HG02870 (cell line): ENCODE measurements around the gene SLC1A7.

Experiments
- ATAC-seq: cut with Tn5 transposase; IDR thresholded peaks from one replicate; pipeline ENCODE4 v1.9.1; 2021; ENCODE audit warnings: mild to moderate bottlenecking, moderate library complexity; ENCODE audit not compliant: unreplicated experiment

The SLC1A7 gene

GRCh38 chr1:53162621-53163020, 20.2 kb upstream of the SLC1A7 start:
- ATAC-seq, result no peak

DNA sequence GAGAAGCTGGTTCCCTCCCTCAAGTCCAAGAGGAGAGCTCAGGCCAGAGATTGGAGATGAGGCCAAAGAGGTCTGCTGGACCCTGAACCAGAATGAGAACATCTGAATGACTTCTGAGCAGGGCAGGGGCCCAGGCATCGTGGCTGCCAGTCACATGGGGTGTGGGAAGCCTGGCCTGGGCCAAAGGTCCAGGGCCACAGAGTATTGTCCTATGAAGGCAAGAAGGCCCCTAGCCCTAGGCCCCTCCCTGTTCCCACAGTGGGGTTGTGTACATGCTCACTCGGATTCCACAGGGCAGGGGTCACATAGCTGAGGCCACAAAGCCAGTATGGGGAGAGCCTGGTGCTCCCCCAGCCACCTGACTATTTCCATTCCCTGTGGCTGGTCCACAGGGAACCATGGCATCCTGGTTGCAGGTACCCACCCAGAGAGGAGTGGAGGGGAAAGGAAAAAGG, 18.5 kb upstream of the SLC1A7 start:
- no peak for ATAC-seq

DNA sequence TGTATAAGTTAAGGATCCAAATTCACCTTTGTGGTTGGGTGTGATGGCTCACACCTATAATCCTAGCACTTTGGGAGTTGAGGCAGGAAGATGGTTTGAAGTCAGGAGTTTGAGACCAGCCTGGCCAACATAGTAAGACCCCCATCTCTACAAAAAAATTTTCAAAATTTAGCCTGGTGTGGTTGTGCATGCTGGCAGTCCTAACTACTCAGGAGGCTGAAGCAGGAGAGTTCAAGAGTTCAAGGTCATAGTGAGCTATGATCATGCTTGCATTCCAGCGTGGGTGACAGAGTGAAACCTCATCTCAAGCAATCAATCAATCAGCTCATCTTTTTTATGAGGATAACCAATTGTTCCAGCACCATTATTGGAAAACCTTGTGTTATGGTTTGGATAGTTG, 16.5 kb upstream of the SLC1A7 start:
- no peak for ATAC-seq

GRCh38 chr1:53156783-53157182, 14.3 kb upstream of the SLC1A7 start:
- no peak for ATAC-seq

DNA sequence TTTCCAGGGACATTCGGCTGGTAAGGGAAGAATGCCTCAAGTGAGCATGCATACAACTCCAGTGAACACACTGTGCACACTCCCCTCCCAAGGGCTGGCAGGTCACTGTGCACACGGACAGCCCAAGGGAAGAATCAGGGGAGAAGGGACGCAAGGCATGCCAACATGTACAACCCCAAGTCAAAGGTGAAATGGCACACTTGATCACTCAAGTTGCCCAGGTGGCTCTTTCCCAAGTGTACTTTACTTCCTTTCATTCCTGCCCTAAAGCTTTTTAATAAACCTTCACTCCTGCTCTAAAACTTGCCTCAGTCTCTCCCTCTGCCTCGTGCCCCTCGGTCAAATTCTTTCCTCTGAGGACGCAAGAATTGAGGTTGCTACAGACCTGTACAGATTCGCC, 13.5 kb upstream of the SLC1A7 start:
- ATAC-seq, result no peak

DNA sequence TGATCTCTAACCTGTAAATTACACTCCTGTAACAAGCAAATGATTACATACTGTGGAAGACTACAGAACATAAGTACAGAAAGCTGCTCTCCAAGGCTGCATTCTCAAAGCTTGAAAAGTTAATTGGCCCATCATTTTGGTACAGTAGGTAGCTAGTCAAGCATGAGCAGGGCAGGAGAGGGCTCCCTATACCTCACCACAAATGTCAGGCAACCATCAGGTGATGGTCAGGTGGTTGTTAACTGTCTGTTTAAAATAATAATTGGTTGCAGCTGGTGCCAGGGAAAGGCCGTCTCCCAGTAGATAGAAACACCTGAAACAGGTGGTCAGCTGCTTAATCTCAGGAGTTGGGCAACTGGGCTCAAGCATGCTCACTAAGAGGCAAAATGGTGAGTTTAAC, 13.1 kb upstream of the SLC1A7 start:
- ATAC-seq, result no peak

- no peak for ATAC-seq
These were observed 12.5 kb upstream of the SLC1A7 start for GRCh38 chr1:53154859-53155438.

- no peak for ATAC-seq
These were observed 11.3 kb upstream of the SLC1A7 start for GRCh38 chr1:53153752-53154151.

GRCh38 chr1:53148123-53148522, 5.7 kb upstream of the SLC1A7 start:
- no peak for ATAC-seq

GRCh38 chr1:53147174-53147573, 4.7 kb upstream of the SLC1A7 start:
- ATAC-seq, result no peak

- ATAC-seq, result no peak
These were observed 3.7 kb upstream of the SLC1A7 start for GRCh38 chr1:53145942-53146708.

- no peak for ATAC-seq
These were observed 3.1 kb upstream of the SLC1A7 start for GRCh38 chr1:53145619-53145941.

GRCh38 chr1:53145051-53145600, 2.7 kb upstream of the SLC1A7 start:
- no peak for ATAC-seq

GRCh38 chr1:53144201-53144600, 1.8 kb upstream of the SLC1A7 start:
- ATAC-seq, result no peak

GRCh38 chr1:53143527-53143926, 1.1 kb upstream of the SLC1A7 start:
- no peak for ATAC-seq

- ATAC-seq, result no peak
These were observed 867 bp downstream of the SLC1A7 start for GRCh38 chr1:53141487-53142055.

GRCh38 chr1:53140451-53140850, 2.0 kb downstream of the SLC1A7 start:
- no peak for ATAC-seq

- ATAC-seq, result no peak
These were observed 2.5 kb downstream of the SLC1A7 start for GRCh38 chr1:53139951-53140361.

DNA sequence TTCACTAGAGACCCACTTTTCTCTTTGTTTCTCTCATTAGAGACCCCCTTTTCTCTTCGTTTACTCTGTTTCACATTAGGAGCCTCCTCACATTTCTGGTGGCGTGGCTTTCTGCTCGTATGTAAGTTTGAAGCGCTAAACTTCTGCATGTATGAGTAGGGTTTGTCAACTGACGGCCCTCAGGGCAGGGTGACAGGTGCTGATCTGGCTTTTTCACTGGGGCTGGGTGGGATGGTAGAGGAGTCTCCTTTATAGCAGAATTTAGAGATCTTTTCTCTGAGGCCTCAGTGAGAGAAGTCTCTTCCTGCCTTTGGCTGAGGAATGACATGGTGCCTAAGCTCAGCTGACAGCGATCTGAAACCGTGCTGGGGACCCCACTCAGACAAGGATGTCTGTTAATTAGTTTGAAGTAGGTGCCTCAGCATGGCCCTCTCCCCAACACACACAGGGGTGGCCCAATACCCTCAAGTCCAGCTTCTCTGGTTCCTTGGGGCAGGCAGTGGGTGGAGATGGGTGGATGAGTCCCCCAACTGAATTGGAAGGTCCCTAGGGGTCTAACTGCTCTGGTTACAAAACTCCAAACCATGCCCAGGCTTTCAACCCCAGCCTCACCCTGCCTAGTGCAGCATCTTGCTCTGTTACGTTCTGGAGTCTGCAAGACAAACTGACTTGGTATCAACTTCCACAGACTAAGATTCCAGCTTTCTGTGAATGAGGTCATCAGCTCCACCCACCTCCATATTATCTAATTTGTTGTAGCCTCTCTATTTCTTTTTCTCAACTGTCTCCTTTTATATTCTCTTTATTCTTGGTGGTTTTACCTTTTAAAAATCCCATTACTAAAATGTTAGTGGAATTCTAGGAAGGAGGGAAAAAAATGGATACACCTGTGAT, 3.2 kb downstream of the SLC1A7 start:
- no peak for ATAC-seq

DNA sequence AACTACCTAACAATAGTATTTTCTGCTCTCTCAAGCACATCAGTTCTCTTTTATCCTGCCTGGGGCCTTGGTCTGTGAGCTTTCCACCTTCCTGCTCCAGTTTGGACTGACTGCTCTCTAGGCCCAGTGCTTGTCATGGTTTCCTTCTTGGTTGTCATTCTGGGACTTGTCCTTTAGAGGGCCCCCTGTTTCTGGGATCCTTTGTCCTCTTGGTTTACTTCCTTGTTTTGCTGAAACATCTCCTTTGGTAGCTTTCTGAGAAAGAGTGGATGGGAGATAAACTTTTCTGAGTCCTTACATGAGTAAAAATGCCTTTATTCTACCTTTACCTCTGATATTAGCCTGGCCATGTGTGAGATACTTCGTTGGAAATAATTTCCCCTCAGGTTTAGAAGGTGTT, 4.7 kb downstream of the SLC1A7 start:
- ATAC-seq, result no peak

DNA sequence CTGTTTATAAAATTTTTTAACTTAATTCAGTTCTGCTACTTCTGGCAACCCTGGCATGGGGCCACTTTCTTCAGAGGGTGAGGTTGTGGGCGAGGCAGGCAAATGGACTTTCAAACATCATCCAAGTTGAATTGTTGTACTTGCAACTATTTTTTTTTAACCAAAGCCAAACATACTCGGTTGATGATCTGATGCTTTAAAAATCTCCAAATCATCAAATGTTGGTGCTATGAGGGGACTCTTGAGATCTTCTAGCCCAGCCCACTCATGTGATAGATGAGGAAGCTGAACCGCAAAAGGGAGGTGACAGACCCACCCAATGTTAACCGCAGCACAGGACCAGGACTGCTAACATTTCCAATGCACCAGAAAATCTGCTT, 6.7 kb downstream of the SLC1A7 start:
- ATAC-seq, result no peak
